ENCODE results near the gene AIP. TPM values are rescaled to one million over a fixed set of nuclear protein-coding genes. Genes with fewer than 3 reads are reported as not detected.

AIP gene
- total and polyA plus RNA-seq, 2 donors (not counting 3 experiments of a cell fraction or from before 2014, with no cell fraction given) = 46.3 to 114 TPM

GRCh38 chr11:67451658-67451976, 31.2 kb upstream of the AIP start:
- dilution Hi-C loops (cut with MboI; ENCODE audit: extremely low pct_ligation_motif_present, low sequenced_read_pairs) = no loop called here
- POLR2A ChIA-PET = interaction anchor here (1.5 kb wide), 1 partner anchor 9 kb away, joined by 4 read pairs; no protein-coding TSS in a partner anchor
- no peaks in the 10 kb centered on the region for H3K36me3 ChIP-seq (ENCODE audit: control insufficient read depth in 2 of 2, extremely low read depth in 1 of 2, insufficient read depth in 2 of 2, low read length in 2 of 2)
- BruUV-seq (replicated peaks) = no TSS peak
- no peak overlapping the region for H3K4me2 ChIP-seq (ENCODE audit: insufficient read depth, low read length)
- H3K9me3 ChIP-seq (replicated peaks; ENCODE audit: control insufficient read depth, insufficient read depth, low read length) = no peaks in the 10 kb centered on the region
- no peaks in the 10 kb centered on the region for H3K9me1 ChIP-seq (replicated peaks; ENCODE audit: control insufficient read depth, extremely low read depth, insufficient read depth, low read length)
- H3K9ac ChIP-seq (replicated peaks; ENCODE audit: extremely low read depth, insufficient read depth, low read length) = no peak overlapping the region
- CTCF ChIA-PET = interaction anchor here (0.8 to 1.4 kb wide), 9 partner anchors 8 to 208 kb away, joined by 3 to 10 read pairs (median 4); partner anchors contain the start of genes AIP, CORO1B, PPP1CA and RAD9A
- H2AFZ ChIP-seq (ENCODE audit: low read depth, low read length) = peak overlapping the region; percentile 97
- peaks cover 7% of the 10 kb centered on the region for H3K4me1 ChIP-seq (ENCODE audit: control insufficient read depth, extremely low read depth, insufficient read depth, low read length)
- H3K79me2 ChIP-seq (ENCODE audit: control insufficient read depth, insufficient read depth, low read length) = no peaks in the 10 kb centered on the region
- no peak for TF ChIP-seq POLR2A (IDR thresholded peaks at IDR 0.05; ENCODE audit: low read depth, low read length)
- TF ChIP-seq MYC (IDR thresholded peaks at IDR 0.05; ENCODE audit: low read depth, low read length) = no peak
- no peak for TF ChIP-seq EZH2 (IDR thresholded peaks at IDR 0.05; ENCODE audit: borderline replicate concordance, low read depth, low read length, severe bottlenecking)
- TF ChIP-seq MAX (IDR thresholded peaks at IDR 0.05; ENCODE audit: insufficient read depth, insufficient read length) = no peak
- TF ChIP-seq FOS (IDR thresholded peaks at IDR 0.05; ENCODE audit: borderline replicate concordance, insufficient read depth, low read length) = no peak
- no peak for TF ChIP-seq CTCF (IDR thresholded peaks at IDR 0.05; ENCODE audit: extremely low read depth in 1 of 2, insufficient read depth in 1 of 2, low read depth in 1 of 2, low read length in 2 of 2)
- no peaks in the 10 kb centered on the region for H4K20me1 ChIP-seq (replicated peaks; ENCODE audit: control insufficient read depth, extremely low read depth, insufficient read depth, low read length)
- no peak for FAIRE-seq
- H3K4me3 ChIP-seq (replicated peaks in 1 of 3; ENCODE audit: insufficient read depth in 1 of 3, low read depth in 1 of 3, low read length in 3 of 3) = no peak overlapping the region
- H3K27ac ChIP-seq (ENCODE audit: insufficient read depth, low read depth, low read length) = no peak overlapping the region
- no peak for DNase-seq (ENCODE audit: low read depth, low spot score)
- H3K27me3 ChIP-seq (ENCODE audit: control insufficient read depth in 2 of 2, insufficient read depth in 2 of 2, low read length in 2 of 2) = no peaks in the 10 kb centered on the region
- intact Hi-C loops (cut with micrococcal nuclease) = no loop called here

Data from endothelial cell of umbilical vein (primary cell).